Activated gamma-delta T cell treated with anti-CD3 and anti-CD28 coated beads, Interleukin-2, amount 50 U/mL, for 16 hours (primary cell): Measurements from ENCODE around the gene USHBP1.
"Not testable (repeated sequence)": the region's sequence is repeated elsewhere in the genome, so short reads cannot be mapped to it uniquely, and the experiment has no call there.

Experiments
- DNase-seq: peaks from one replicate; pipeline ENCODE4 v3.0.0-alpha.2; 2020; ENCODE audit warnings: low read depth

Gene USHBP1

GRCh38 chr19:17294051-17294891, 29.7 kb upstream of the USHBP1 start:
- no peak for DNase-seq

- DNase-seq: no peak
Measured at GRCh38 chr19:17293605-17294004, 29.1 kb upstream of the USHBP1 start.

- peak; percentile 66 for DNase-seq
Measured at GRCh38 chr19:17292301-17293074, 27.9 kb upstream of the USHBP1 start.

- no peak for DNase-seq
Measured at GRCh38 chr19:17289489-17289888, 24.9 kb upstream of the USHBP1 start.

GRCh38 chr19:17286752-17287151, 22.2 kb upstream of the USHBP1 start:
- DNase-seq: no peak

DNA sequence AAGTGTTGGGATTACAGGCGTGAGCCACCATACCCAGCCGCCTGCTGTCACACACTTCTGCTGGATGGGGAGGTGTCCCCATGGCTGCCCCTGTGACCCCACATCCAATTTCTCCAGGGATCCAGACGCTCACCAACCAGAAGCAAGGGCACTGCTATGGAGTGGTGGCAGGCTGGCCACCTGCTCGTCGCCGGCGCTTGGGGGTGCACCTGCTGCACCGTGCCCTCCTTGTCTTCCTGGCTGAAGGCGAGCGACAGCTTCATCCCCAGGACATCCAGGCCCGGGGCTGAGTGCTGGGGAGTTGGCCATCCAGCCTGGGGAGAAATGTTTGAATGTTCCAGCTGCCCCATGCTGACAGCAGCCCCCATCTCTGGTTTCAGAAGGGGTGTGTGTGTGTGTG, 21.7 kb upstream of the USHBP1 start:
- DNase-seq: no peak

DNA sequence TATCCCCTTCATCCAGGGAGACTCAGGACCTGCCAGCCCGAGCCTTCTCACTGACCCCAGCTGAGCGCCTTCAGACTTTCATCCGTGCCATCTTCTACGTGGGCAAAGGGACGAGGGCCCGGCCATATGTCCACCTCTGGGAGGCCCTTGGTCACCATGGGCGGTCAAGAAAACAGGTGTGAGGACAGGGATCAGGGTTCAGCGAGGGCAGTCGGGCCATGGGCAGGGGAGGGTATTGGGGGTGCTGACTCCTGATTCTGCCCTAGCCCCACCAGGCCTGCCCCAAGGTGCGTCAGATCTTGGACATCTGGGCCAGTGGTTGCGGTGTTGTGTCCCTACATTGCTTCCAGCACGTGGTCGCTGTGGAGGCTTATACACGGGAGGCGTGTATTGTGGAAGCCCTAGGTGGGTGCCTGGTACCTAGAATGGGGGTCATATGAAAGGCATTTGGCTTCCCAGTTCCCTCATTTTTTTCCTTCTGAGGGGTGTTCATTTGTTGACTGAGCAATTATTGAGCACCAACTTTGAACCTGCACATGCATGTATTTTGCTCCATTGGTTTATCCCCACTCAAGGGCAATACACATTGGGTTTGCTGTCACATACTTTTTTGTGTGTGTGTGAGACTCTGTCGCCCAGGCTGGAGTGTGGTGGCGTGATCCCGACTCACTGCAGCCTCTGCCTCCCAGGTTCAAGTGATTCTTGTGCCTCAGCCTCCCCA, 21.0 kb upstream of the USHBP1 start:
- DNase-seq: no peak

DNA sequence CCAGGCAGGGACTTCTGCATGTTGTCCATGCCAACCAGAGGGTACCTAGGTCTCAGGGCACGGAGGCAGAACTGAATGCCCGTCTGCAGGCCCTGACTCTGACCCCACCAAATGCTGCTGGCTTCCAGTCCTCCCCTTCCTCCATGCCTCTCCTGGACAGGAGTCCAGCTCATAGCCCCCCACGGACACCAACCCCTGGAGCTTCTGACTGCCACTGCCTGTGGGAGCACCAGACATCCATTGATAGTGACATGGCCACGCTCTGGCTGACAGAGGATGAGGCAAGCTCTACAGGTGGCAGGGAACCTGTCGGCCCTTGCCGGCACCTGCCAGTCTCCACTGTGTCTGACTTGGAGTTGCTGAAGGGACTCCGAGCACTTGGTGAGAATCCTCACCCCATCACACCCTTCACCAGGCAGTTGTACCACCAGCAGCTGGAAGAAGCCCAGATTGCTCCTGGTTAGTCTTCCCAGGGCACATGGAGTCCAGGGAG, 19.0 kb upstream of the USHBP1 start:
- DNase-seq: no peak

GRCh38 chr19:17282488-17283125, 18.1 kb upstream of the USHBP1 start:
- peak; percentile 71 for DNase-seq

GRCh38 chr19:17281391-17282304, 17.1 kb upstream of the USHBP1 start, which contains the start of gene ANKLE1:
Gene ANKLE1 (plus strand): TSS chr19:17281901. CDS start chr19:17281921, 20 bp downstream.
- no peak for DNase-seq

DNA sequence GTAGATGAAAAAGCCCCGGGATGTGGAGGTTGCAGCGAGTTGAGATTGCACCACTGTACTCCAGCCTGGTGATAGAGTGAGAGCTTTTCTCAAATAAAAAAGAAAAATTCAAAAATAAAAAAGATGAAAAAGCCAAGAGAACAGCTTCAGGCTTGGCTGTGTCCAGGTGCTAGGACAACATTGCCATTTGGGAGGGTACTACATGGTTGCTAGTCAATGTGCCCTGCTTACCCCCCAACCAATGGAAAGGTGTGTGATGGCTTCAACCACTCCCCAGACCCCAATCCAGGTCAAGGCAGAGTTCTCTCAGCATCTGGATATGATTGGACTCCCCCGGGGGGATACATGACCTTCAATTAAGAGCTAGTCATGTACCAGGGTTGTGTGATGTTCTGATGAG, 14.9 kb upstream of the USHBP1 start:
- DNase-seq: no peak

DNA sequence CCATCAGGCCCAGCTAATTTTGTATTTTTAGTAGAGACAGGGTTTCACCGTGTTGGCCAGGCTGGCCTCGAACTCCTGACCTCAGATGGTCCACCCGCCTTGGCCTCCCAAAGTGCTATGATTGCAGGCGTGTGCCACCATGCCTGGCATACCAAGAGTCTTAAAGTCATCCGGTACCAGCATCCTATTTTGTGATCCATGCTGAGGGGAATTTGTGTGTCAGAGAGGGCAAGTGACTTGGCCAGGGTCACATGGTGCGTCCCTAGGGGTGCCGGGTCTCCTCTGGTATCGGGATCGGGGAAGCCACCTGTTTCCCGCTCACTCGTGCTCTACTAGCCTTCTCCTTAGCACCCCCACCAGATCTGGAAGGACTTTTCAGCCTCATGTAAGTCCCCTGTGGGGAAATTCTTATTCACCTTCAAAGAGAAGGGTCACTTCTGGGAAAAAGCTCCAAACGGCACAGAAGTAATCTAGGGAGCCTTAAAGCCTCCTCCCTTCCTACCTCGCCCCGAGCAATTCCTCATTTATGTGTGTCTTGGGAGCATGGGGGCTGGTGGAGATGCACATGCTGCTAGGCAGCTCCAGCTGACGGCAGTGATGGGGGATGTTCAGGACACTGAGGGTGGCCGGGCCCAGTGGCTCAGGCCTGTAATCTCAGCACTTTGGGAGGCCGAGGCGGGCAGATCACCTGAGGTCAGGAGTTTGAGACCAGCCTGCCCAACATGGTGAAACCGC, 11.1 kb upstream of the USHBP1 start:
- no peak for DNase-seq

GRCh38 chr19:17274892-17275291, 10.3 kb upstream of the USHBP1 start:
- DNase-seq: not testable (repeated sequence)

GRCh38 chr19:17268754-17269153, 4.2 kb upstream of the USHBP1 start:
- no peak for DNase-seq

- DNase-seq: peak; percentile 93
Measured at GRCh38 chr19:17266975-17267788, 2.6 kb upstream of the USHBP1 start, which contains the start of gene BABAM1. Gene BABAM1 (plus strand): TSS chr19:17267443. CDS start chr19:17268807, 1,364 bp downstream.

DNA sequence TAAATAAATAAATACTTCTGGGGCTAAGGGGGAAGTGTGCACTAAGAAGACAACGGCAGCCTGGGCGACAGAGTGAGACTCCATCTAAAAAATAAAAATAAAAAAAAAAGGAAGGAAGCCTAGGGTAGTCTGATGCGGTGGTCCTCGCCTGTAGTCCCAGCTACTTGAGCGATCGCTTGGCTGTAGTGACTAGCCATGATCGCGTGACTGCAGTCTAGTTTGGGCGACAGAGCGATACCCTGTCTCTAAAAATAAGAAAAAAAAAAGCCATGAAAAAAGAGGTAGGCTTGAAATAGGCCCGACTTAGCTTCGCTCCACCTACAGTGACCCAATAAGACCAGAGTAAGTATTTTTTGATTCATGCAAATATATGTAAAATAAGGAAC, 2.0 kb upstream of the USHBP1 start:
- DNase-seq: no peak

GRCh38 chr19:17266026-17266425, 1.5 kb upstream of the USHBP1 start:
- DNase-seq: no peak

- no peak for DNase-seq
Measured at GRCh38 chr19:17263712-17264640, 569 bp downstream of the USHBP1 start.
